GM19372 (cell line): ENCODE data around the gene CCDC73.
"Not testable (repeated sequence)": the region's sequence is repeated elsewhere in the genome, so short reads cannot be mapped to it uniquely, and the experiment has no call there.

Experiments
- ATAC-seq: cut with Tn5 transposase; IDR thresholded peaks from one replicate; pipeline ENCODE4 v1.9.1; 2021; ENCODE audit warnings: mild to moderate bottlenecking, low read depth, moderate library complexity; ENCODE audit not compliant: unreplicated experiment

Gene CCDC73

GRCh38 chr11:32602657-32603415 lies 191.6 kb downstream of the CCDC73 start:
- no peak for ATAC-seq

- ATAC-seq = no peak
These were observed 196.5 kb downstream of the CCDC73 start for GRCh38 chr11:32597921-32598320.

- ATAC-seq = not testable (repeated sequence)
These were observed 198.3 kb downstream of the CCDC73 start for GRCh38 chr11:32596114-32596513.

GRCh38 chr11:32594272-32594671 lies 200.2 kb downstream of the CCDC73 start:
- no peak for ATAC-seq

- ATAC-seq = no peak
These were observed 207.8 kb downstream of the CCDC73 start for GRCh38 chr11:32586576-32587190.

- ATAC-seq = no peak
These were observed 209.5 kb downstream of the CCDC73 start for GRCh38 chr11:32584921-32585320.

GRCh38 chr11:32583459-32584271 lies 210.8 kb downstream of the CCDC73 start, which contains the start of gene EIF3M:
EIF3M (plus strand) TSS chr11:32583831; CDS start chr11:32583888, 57 bp downstream.
- peak; percentile 97 for ATAC-seq

- ATAC-seq = no peak
These were observed 212.9 kb downstream of the CCDC73 start for GRCh38 chr11:32581556-32581955.

- ATAC-seq = no peak
These were observed 213.5 kb downstream of the CCDC73 start for GRCh38 chr11:32580967-32581366.

- no peak for ATAC-seq
These were observed 218.0 kb downstream of the CCDC73 start for GRCh38 chr11:32576456-32576855.

GRCh38 chr11:32575070-32575469 lies 219.4 kb downstream of the CCDC73 start:
- ATAC-seq = no peak

GRCh38 chr11:32574421-32574820 lies 220.0 kb downstream of the CCDC73 start:
- no peak for ATAC-seq

- no peak for ATAC-seq
These were observed 221.2 kb downstream of the CCDC73 start for GRCh38 chr11:32573228-32573627.

- ATAC-seq = no peak
These were observed 223.4 kb downstream of the CCDC73 start for GRCh38 chr11:32571039-32571438.

GRCh38 chr11:32569313-32569881 lies 225.1 kb downstream of the CCDC73 start:
- ATAC-seq = no peak

- no peak for ATAC-seq
These were observed 227.3 kb downstream of the CCDC73 start for GRCh38 chr11:32567154-32567553.

GRCh38 chr11:32566517-32566916 lies 227.9 kb downstream of the CCDC73 start:
- no peak for ATAC-seq

- ATAC-seq = no peak
These were observed 230.9 kb downstream of the CCDC73 start for GRCh38 chr11:32563600-32563959.

- ATAC-seq = no peak
These were observed 231.4 kb downstream of the CCDC73 start for GRCh38 chr11:32562839-32563599.

GRCh38 chr11:32561835-32562234 lies 232.6 kb downstream of the CCDC73 start:
- no peak for ATAC-seq
